Left forelimb (tissue), 1 donor: ENCODE results near the gene DIAPH3.

Source experiments
- DNase-seq: peaks from one replicate; pipeline ENCODE4 v3.0.0-alpha.2; 2018; ENCODE audit warnings: low spot score

The DIAPH3 gene

DNA sequence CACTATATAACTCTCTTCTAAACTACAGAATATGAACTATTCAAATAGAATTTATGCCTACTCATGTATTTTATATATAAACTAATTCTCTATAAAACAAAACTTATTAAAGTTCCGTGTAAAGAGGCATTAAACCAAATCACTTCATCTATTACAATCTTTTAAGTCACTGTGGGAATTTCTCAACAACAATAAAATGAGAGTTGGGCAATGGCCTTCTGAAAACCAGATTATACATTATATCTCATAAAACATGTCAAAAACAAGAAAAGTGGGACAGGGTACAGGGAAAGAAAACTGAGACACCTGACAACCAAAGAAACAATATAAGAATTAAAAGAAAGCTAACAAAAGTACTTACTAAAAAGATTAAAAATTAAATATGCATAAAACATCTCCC is 145.2 kb downstream of the DIAPH3 start:
- no peak for DNase-seq

DNA sequence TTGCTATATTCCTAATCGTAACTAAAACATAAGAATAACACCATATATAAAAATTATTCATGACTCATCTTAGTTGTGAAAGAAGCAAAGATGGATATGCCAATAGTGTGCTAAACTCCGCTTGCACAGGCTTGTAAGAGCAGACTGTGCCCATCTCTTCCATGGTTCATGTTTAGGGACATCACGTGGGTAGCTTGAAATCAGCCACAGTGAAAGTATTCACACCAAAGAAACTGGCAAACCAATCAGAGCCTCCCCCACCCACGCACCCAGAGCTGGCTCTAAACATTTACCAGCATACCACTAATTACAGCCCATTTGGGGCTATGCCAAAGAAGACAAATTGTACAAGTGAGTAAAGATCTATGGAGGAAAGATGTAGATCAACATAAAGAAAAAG is 147.5 kb downstream of the DIAPH3 start:
- no peak for DNase-seq

DNA sequence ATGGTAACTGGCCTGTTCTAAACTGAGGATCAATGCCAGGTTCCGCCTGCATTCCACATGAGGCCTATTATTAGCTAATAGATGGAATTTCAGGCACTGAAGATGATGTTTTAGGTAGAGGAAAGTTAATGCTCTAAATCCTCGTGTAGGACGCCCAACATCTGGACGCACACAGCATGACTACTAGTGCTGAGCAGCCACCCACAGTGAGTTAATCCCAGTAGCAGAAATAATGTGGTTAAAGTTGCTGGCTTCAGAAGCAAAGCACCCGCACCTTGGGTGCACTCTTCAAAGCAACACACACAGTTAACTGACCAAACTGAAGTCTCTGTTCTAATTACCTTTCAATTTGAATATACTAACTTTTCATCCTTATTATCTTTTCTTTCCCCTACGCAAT is 150.6 kb downstream of the DIAPH3 start:
- DNase-seq: no peak

DNA sequence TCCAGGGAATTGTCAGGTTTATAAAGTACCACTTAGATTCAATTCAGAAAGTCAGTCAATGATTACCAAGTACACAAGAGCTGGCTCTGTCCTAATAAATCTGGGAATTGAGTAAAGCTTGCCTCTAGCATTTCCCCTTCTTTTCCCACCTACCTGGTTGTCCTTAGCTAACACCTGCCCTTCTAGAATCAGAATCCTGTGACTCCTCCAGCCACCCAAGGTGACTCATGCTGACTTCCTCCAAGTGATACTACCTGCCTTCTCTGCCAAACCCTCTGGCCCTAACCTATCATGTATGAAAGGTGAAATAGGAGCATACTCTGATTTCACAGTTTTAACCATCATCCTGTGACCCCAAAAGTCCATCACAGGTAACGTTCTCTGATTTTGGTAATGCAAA is 151.2 kb downstream of the DIAPH3 start:
- DNase-seq: no peak

DNA sequence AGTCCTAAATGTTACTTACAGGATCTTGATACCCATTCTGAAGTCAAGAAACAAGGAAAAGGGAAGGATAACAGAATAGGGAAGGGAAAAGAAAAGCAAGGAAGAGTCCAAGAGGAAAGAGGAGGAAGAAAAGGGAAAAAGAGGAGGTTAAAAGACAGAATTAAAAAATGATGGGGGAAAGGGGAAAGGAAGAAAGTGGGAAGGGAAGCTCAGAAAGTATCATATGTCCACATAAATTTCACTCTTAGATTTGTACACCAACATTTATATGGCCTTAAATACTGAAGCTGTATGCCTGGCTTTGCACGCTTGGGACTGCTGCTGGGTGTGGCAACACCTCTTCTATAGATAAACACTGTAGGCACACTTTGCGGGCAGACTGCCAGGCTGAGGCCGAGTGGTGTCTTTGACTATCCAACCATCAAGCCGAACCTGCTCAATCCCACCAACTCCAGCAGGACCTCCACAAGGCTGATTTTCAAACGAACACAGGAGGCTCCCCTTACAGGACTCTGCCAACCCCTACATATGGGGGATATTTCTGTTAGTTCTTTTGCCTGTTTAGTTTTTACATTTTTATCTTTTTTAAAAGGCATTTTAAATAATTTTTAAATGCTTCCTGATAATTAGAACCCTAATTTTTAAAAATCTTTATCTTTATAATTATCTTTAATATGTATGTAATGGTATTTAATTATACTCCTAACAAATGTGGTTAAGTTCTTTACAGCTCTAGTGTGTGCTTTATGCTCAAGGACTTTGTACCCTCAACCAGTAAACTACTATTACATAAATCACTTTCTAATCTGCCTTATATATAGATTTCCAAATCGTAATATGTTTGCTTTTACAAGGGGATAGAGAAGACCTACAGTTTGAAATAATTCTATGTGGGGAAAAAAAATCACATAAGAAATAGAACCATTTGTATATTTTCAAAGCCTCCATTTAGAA is 154.2 kb downstream of the DIAPH3 start:
- DNase-seq: no peak

DNA sequence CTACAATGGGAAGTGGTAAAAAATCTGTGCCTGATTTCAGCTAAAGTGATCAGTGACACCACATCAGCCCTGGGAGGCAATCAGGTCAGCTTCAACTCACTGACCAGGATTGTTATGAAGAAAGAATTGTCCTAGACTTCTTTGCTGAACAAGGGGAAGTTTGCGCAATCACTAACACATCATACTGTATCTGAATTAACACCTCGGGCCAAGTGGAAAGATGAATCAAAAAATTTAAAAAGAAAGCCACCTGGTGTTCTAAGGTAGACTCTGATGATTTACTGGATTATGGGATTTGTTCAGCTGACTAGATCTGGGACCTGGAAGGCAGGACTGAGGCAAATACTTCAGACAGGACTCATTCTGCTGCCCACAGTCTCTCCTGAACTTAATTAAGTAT is 161.8 kb downstream of the DIAPH3 start:
- DNase-seq: no peak

DNA sequence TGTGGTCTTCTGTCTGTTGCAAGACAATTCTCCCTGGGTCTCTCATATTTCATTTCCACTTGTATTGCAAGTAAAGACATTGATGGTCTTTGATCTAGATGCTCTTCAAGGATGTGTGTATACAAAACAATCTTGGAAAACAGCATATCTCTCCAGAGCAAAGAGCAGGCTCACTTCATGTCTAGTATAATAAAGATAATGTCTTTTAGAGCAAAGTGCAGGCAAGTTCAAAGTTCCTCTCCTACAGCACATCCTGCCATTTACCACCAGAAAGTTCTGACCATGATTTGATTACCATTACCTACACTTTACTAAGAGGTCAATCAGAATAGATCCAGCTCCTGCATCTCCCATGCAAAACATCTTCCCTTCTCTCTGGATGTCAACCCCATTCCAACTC is 162.8 kb downstream of the DIAPH3 start:
- DNase-seq: no peak

DNA sequence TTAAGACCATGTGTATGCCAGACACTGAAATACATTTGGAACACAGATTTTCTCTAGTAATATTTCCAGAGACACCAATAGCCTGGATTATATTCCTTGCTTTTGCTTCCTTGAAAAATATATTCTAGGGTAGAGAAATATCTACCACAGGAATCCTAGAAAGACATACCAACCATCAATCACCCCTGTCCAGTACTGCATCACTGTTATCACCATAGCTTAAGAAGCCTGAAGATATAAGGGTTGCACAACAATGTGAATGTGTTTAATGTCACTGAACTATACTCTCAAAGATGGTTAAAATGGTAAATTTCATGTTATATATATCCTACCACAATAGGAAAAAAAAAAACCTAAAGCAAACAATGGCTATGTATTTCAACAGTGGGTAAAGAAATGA is 163.6 kb downstream of the DIAPH3 start:
- DNase-seq: no peak

DNA sequence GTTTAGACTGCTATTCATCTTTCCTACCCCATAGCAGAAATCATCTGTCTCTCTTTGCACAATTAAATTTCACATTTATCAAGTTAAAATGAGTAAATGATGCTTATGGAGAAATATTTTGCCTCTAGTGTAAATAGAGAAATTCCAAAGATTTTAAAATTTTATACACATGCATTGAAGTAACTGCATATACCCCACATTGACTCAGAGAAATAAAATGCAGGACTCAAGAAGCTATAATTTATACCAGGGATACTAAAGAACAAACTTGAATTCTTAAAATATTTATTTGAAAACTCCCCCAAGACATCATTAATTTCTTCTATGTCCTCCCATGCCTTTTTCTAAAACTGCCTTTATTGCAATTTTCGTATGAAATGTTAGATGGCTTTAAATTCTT is 165.8 kb downstream of the DIAPH3 start:
- DNase-seq: no peak

DNA sequence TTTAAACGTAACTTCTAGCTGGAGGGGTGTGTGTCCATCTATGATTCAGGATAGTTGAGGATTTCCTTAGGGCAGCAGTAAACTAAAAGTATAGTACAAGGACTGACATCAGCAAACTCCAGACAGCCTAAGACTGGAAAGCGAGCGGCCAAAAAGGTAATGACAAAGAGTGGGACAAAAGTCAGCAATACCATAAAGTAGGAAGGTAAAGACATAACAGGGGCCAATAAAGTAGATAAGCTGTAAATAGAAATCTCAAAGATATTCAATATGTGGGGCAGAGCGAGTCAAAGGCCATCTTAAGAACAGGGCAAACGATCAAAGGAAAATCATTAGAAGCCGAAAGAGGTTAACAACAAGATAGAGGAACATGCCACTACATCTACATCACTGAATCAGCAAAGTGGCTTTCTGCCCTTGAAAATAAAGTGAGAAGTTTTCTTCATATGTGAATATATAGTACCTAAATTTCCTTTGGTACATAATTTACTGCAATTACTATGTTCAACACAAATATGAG is 167.2 kb downstream of the DIAPH3 start:
- no peak for DNase-seq

DNA sequence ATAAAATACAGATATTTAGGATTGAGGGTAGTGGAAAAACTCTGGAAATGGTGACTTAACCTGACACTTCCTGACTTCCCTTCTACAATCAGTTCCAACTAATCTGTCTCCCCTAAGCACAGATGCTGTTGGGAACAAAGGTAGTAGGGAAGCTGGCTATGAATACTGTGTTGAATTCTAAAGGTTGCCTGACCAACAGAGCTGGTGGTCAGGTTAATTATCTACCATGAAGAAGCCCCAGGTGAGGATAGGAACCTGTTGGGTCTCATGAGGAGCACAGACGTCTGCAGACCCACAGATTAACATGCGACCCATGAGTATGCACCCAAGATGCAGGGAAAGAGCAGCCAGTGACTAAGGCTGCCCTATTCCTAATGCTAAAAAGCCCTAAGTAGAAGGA is 172.3 kb downstream of the DIAPH3 start:
- no peak for DNase-seq

DNA sequence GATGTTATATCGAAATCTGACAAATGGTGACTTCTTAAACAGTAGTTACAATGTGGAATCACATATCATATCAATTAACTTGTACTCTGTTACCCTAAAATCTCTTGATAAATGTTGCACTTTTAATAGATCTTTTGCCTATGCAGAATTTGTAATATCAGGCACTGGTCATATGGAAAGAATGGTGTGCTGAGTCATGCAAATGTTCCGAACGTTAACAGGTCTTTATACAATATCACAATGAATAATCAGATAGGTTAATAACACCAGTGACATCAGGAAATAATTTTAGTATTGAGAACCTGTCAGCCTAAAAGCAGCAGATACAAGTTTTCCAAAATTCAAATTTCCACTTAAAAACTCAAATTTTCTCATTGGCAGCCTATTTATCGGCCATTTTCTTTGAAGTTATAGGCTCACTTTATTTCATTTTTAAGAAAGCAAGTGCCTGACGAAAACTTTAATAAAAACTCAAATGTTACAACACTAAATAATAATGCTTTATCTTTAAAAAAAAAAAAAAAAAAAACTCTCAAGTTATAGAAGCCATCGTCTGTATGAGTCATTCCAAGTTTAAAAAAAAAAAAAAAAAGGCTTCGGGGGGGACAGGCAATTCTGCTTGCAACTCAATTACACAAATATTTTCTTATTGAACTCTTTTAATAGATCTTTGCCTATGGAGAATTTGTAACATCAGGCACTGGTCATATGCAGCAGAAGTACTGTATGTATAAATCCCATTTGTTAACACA is 180.9 kb downstream of the DIAPH3 start:
- no peak for DNase-seq

DNA sequence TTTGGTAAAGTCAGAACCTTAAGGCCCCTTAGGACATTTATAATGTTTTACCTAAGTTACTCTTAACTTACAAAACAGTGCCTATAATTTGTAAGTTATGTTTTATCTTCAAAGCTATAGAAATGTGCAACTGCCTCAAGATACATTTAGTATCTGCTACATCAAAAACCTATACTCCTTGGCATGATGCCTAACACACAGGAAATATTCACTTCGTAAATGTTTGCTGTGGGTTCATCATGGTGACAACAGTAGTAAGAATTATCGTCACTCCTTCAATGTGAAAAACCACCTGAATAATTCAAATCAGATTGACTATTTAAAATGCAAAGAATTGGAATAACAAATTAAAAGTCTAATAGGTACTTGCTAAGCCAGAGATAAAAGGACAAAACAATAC is 184.1 kb downstream of the DIAPH3 start:
- no peak for DNase-seq

DNA sequence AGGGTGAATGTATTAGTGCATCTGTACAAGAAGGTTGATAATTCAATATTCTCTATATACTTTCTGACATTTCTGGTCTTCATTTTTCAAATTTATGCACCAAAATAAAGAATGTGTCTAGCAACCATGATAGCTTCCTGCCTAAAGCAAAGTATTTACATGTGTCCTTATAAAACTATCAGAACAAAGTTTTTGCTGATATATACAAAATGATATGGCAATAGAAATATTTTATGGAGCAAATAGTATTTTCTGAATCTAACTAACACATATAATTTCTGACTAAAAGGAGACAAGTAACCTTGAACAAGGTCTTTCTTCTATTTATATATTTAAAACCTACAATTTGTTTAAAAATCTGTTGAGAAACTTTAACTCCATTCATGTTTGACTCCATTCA is 184.9 kb downstream of the DIAPH3 start:
- no peak for DNase-seq

DNA sequence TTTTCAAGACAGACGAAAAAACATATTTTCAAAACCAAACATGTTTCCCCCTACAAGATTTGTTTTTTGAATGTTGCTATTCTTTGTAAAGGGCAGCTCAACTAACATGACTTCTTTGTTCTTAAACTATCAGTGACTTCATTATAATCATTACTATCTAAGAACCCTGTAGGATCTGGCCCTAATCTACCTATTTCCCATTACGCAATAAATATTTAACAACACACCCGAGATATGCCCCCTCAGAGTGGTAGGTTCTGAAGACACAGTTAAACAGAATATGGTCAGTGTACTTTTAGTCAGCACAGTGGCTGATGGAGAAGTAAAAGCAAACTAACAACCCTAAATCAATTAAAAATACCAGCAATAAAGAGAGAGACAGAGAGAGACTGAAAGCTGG is 186.9 kb downstream of the DIAPH3 start:
- DNase-seq: no peak

DNA sequence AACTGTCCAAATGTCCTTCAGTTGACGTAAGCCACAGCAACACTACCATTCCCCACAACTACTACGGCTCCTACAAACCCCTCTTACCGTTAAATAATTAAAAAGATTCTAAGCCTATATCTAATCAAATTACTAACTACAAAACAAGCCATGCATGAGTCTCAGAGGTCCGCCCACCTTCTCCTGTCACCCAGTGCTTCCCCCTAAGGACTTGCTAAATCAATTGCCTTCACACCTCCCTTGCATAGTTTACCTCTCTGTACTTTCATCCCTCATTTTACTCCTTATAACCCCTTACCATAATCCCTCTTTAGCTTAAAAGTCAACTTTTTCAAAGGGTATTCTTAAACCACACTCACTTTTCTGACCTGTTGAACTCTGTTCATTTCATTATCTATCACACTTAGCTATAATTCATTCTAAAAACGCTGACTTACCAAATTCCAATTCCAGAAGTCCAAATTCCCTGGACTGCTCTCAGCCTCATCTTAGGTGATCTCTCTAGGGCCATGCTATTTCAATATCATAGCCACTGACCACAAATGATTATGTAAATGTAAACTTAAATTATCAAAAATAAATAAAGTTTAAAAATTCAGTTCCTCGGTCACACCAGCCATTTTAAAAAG is 187.8 kb downstream of the DIAPH3 start:
- DNase-seq: no peak

DNA sequence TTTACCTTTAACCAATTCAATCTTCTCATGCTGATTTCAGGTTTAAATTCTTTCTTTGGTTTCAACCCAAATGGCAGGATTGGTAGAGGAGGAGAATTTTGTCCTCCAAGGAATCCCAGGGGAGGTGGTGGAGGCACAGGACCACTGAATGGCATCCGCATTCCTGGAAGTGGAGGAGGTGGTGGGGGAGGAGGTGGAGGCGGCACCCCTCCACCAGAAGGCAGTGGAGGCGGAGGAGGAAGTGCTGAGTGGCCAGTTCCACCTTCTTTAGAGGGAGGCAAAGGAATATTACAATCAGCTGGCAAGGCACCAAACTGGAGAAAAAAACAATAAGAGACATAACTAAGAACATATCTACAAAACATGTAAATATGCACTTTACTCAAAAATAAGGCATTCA is 192.9 kb downstream of the DIAPH3 start:
- no peak for DNase-seq

DNA sequence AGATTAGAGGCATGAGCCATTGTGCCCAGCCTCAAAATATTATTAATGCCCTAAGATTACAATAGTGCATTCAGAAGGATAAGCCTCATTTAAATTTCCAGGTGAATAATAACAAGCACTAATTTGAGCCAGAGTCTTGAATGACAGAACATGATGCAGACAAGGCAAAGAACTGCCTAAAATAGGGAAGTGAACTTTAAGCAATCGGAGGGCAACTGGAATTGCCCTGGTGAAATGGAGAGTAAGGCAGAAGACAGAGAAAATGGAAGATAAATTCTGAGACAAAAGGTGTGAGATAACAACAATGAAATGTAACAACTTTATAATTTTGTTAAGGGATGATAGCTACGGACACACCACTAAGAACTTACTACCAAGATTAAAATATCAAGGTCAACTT is 199.9 kb downstream of the DIAPH3 start:
- DNase-seq: no peak

DNA sequence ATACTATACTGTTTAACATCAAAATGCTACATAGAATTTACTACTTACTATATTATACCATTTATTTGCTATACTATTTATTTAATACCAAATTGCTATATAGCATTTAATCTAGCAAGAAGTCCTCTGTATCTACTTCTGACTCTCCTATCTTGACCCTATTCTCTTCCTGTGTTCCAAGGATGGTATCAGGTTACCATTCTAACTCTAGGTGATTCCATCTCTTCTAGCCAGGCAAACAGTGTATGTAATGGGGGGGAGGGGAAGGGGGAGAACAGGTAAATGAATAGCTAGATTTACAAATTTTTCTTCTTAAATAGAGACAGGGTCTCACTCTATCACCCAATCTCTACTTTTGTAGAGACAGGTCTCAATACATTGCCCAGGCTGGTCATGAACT is 200.3 kb downstream of the DIAPH3 start:
- DNase-seq: no peak

DNA sequence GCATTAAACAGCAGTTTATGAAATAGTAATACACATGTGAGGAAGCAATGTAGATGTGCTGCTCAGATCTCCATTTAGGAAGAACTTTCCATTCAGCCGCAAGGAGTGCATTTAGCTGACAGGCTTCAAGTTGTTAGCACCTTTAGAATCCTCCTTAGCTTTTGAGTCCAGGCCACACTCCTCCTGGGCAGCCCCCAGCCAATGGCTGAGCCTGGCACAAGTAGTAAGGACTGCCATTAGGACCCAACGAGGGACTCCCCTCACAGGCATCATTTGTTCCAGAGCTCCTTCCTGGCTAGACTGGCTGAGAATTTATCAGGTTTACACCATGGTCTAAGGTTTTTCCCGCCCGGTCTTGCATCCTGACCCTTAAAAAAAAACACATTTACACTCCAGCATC is 201.4 kb downstream of the DIAPH3 start:
- no peak for DNase-seq

DNA sequence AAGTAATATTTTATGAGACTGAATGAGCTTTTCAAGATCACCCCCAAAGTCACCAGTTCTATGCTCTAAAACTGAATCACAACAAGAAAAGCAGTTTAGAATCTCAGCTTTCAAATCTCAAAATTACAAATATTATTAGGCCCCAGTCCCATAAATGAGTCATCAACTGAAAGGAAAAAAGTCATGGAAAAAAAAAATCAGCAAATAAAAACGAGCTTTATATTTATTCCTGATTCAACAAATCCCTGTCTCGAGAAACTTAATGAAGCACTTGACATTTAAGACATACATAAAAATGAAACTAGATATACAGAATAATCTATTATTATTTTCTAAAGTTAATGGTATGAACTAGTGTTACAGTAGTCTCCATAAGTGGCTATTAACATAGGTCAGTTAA is 203.0 kb downstream of the DIAPH3 start:
- DNase-seq: no peak

DNA sequence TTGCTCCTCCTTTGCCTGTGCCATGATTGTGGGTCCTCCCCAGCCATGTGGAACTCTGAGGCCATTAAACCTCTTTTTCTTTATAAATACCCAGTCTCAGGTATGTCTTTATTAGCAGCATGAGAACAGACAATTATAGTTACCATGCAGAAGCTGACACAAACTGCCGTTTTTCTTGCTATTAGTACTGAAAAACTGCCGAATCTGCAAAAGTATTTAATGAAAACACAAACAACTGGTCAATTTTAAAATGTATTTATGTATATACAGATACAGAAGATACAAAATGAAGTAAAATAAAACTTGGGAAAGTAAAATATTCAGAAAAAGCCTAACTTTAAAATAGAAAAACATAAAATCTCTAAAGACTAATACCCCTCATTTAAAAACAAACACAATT is 206.3 kb downstream of the DIAPH3 start:
- DNase-seq: no peak

DNA sequence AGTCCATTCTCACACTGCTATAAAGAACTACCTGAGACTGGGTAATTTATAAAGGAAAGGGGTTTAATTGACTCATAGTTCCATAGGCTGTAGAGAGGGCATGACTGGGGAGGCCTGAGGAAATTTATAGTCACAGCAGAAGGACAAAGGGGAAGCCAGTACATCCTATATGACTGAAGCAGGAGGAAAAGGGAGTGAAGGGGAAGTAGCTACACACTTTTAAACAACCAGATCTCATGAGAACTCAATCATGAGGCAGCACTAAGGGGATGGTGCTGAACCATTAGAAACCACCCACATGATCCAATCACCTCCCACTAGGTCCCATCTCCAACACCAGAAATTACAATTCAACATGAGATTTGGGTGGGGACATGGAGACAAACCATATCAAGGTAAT is 209.1 kb downstream of the DIAPH3 start:
- DNase-seq: no peak
